DND-41 (cell line): Measurements from ENCODE around the gene SIRT2.

Source experiments
- CTCF ChIP-seq: IDR thresholded peaks from 2 replicates; pipeline ENCODE4 v1.5.1; 2012; ENCODE audit warnings: borderline replicate concordance, low read length, moderate library complexity, mild to moderate bottlenecking; ENCODE audit not compliant: poor library complexity, severe bottlenecking; ENCODE audit errors: extremely low read depth
- EZH2 ChIP-seq: IDR thresholded peaks from 3 replicates; pipeline ENCODE4 v1.6.1; 2012; ENCODE audit warnings: borderline replicate concordance, low read depth, mild to moderate bottlenecking, moderate library complexity, low read length, inconsistent platforms; ENCODE audit not compliant: severe bottlenecking

- TF ChIP-seq EZH2 (no peak), CTCF (no peak)
These were observed 42.6 kb upstream of the SIRT2 start for GRCh38 chr19:38941979-38942378.
